B cell (primary cell): ENCODE results near the gene GRK5. TPM values are rescaled to one million over a fixed set of nuclear protein-coding genes. Genes with fewer than 3 reads are reported as not detected.

Experiments
- ATAC-seq: fragments of 200-7000 bp; cut with Tn5 transposase; one replicate; pipeline ENCODE4 v1.10.0; 2021; ENCODE audit warnings: low read depth, mild to moderate bottlenecking, moderate number of reproducible peaks, moderate library complexity
- CTCF ChIA-PET: fragments of 350-600 bp; sonication (Branson Sonifier 250); formaldehyde crosslinking; loops from one replicate; lab custom pipeline; 2021; ENCODE audit warnings: antibody characterized with exemption, inconsistent platforms; lab: Charles Lee
- POLR2A ChIA-PET: fragments of 350-600 bp; sonication (Branson Sonifier 250); formaldehyde crosslinking; loops from one replicate; lab custom pipeline; 2021; ENCODE audit warnings: antibody characterized with exemption; lab: Charles Lee
- DNase-seq: peaks from one replicate; pipeline ENCODE4 v3.0.0; 2013
- H2AFZ ChIP-seq: 2 replicates; pipeline ENCODE4 v1.6.1; 2012; ENCODE audit warnings: mild to moderate bottlenecking, low read depth, low read length; ENCODE audit not compliant: insufficient read depth, poor library complexity, severe bottlenecking
- H3K27ac ChIP-seq, 2 donors: 1 replicate in 1 of 2; 2 replicates in 1 of 2; pipeline ENCODE4 v1.5.1; 2012 to 2013; ENCODE audit warnings: low read length in 2 of 2, mild to moderate bottlenecking in 2 of 2, moderate library complexity in 1 of 2
- H3K27me3 ChIP-seq, 4 experiments: fragments of 200-600 bp in 1 of 4; sonication (generic) in 1 of 4; replicated peaks in 1 of 4; 1 replicate in 2 of 4; 2 replicates in 2 of 4; pipeline versions ENCODE4 v1.6.1 to v1.7.0; 2013 to 2016; ENCODE audit warnings: low read length in 3 of 4, mild to moderate bottlenecking in 2 of 4, mixed read lengths in 1 of 4, moderate library complexity in 1 of 4; ENCODE audit not compliant: insufficient read depth in 4 of 4, control insufficient read depth in 3 of 4; ENCODE audit errors: control extremely low read depth in 1 of 4
- H3K36me3 ChIP-seq, 2 experiments: replicated peaks in 1 of 2; 1 replicate in 1 of 2; 2 replicates in 1 of 2; pipeline versions ENCODE4 v1.6.1 to v1.7.1; 2013; ENCODE audit warnings: low read length in 1 of 2; ENCODE audit not compliant: insufficient read depth in 2 of 2, control insufficient read depth in 1 of 2; ENCODE audit errors: control extremely low read depth in 1 of 2, extremely low read depth in 1 of 2
- H3K4me1 ChIP-seq, 2 donors: fragments of 200-600 bp in 1 of 2; sonication (generic) in 1 of 2; 1 replicate in 1 of 2; 2 replicates in 1 of 2; pipeline versions ENCODE4 v1.5.1 to v1.6.1; 2013 to 2017; ENCODE audit warnings: low read length in 2 of 2; ENCODE audit not compliant: control insufficient read depth in 2 of 2, insufficient read depth in 2 of 2
- H3K4me2 ChIP-seq: replicated peaks from 2 replicates; pipeline ENCODE3; 2012; ENCODE audit warnings: mild to moderate bottlenecking, low read depth, low read length; ENCODE audit not compliant: poor library complexity, severe bottlenecking
- H3K4me3 ChIP-seq, 5 experiments: fragments of 200-600 bp in 1 of 5; sonication (generic) in 1 of 5; 1 replicate in 3 of 5; 2 replicates in 2 of 5; pipeline versions ENCODE4 v1.5.1 to v1.7.0; 2011 to 2016; ENCODE audit warnings: low read length in 4 of 5, mild to moderate bottlenecking in 4 of 5, low read depth in 2 of 5, control low read depth in 1 of 5, moderate library complexity in 1 of 5; ENCODE audit not compliant: insufficient read depth in 1 of 5; ENCODE audit errors: control extremely low read depth in 1 of 5, extremely low read depth in 1 of 5
- H3K79me2 ChIP-seq: fragments of 200-600 bp; sonication (generic); one replicate; pipeline ENCODE4 v1.6.0; 2016; ENCODE audit warnings: low read length; ENCODE audit not compliant: control insufficient read depth, insufficient read depth
- H3K9ac ChIP-seq: fragments of 200-600 bp; sonication (generic); 2 replicates; pipeline ENCODE4 v1.6.1; 2017; ENCODE audit warnings: mild to moderate bottlenecking, low read length, moderate library complexity
- H3K9me3 ChIP-seq, 3 donors: one replicate each; pipeline versions ENCODE4 v1.6.1 to v1.7.1; 2013; ENCODE audit warnings: low read length in 2 of 3; ENCODE audit not compliant: control insufficient read depth in 2 of 3, insufficient read depth in 1 of 3; ENCODE audit errors: control extremely low read depth in 1 of 3
- H4K20me1 ChIP-seq: 2 replicates; pipeline ENCODE4 v1.6.0; 2012; ENCODE audit warnings: mild to moderate bottlenecking, low read length; ENCODE audit not compliant: insufficient read depth, control insufficient read depth, poor library complexity, severe bottlenecking
- H3K27ac Mint-ChIP-seq: one replicate; pipeline ENCODE4 v1.8.0; 2021; ENCODE audit warnings: mixed read lengths
- H3K27me3 Mint-ChIP-seq: one replicate; pipeline ENCODE4 v1.8.0; 2021; ENCODE audit warnings: mixed read lengths
- H3K4me1 Mint-ChIP-seq: one replicate; pipeline ENCODE4 v1.8.0; 2021; ENCODE audit warnings: mixed read lengths
- H3K4me3 Mint-ChIP-seq: one replicate; pipeline ENCODE4 v1.8.0; 2021; ENCODE audit warnings: mixed read lengths
- H3K9me3 Mint-ChIP-seq: one replicate; pipeline ENCODE4 v1.8.0; 2022; ENCODE audit warnings: mixed read lengths; ENCODE audit not compliant: insufficient read depth
- EZH2 ChIP-seq: IDR thresholded peaks from 2 replicates; pipeline ENCODE4 v1.6.1; 2012; ENCODE audit warnings: borderline replicate concordance, low read depth, mild to moderate bottlenecking, moderate library complexity, low read length; ENCODE audit not compliant: insufficient read depth, poor library complexity, severe bottlenecking
- WGBS: methylation state at CpG from one replicate; pipeline ENCODE4 v1.1.5; 2013; ENCODE audit warnings: missing lambda C conversion rate; ENCODE audit not compliant: insufficient coverage; 5-methylcytosine and 5-hydroxymethylcytosine counted together
- intact Hi-C: fragments of 100-400 bp; cut with micrococcal nuclease; formaldehyde crosslinking; loops from one replicate; pipeline ENCODE4 v1.10.0; 2022
- polyA plus RNA-seq: library from polyadenylated mRNA; depleted of rRNA; stranded (reverse); fragments of >200 nt; gene quantifications from 2 replicates; pipeline ENCODE4 v1.2.3, GENCODE V29; 2012
- total RNA-seq, 2 donors: library from RNA; stranded (reverse); fragments of 120-200 nt in 1 of 2; gene quantifications; 1 replicate in 1 of 2; 2 replicates in 1 of 2; pipeline versions ENCODE4 v1.2.3 to v1.2.4, GENCODE V29; 2013 to 2022
- TF ChIP-seq, protein P1 (sequence below): fragments of 200-600 bp; IDR thresholded peaks from one replicate; pipeline ENCODE4 v1.8.0; 2022; ENCODE audit warnings: antibody characterized with exemption, mild to moderate bottlenecking

The GRK5 gene
- total and polyA plus RNA-seq, 2 donors (not counting 1 experiment from before 2014, with no cell fraction given) = 21.9 to 54.8 TPM

DNA sequence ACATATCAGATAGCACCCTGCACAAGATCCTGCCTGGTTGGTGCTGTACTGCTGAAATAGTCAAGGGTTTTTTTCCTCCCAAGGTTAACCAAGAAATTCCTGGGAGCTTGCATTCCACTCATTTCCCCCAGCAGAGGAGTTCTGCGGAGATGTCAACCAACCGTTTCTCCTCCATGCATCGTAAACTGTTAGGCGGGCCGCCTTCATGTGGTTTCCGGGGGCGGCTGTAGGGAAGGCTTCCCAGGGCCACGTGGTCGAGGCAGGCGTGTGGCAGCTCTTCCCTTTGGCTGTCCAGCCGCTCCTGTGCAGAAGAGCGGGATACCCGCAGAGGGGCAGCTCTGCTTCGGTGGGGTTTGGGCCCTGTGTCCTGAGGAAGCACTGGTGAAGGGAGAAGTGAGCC lies 221.4 kb downstream of the GRK5 start:
- H3K4me1 Mint-ChIP-seq = peaks cover 5% of the 10 kb centered on the region
- Histone ChIP-seq H3K4me3 (no peak overlapping the region), H3K4me2 (no peak overlapping the region), H3K79me2 (peaks cover 4% of the 10 kb centered on the region), H2AFZ (no peak overlapping the region), H3K4me1 (no peaks in the 10 kb centered on the region), H4K20me1 (no peaks in the 10 kb centered on the region), H3K9me3 (peaks cover 0 to 10% (median 4%) of the 10 kb centered on the region in 3 donors), H3K27me3 (no peaks in the 10 kb centered on the region), H3K9ac (no peak overlapping the region), H3K27ac (no peak overlapping the region), H3K36me3 (peaks cover 5 to 73% of the 10 kb centered on the region in 2 experiments)
- no peak overlapping the region for H3K27ac Mint-ChIP-seq
- CTCF ChIA-PET = interaction anchor here (1.4 to 1.6 kb wide), 3 partner anchors 10 to 229 kb away, joined by 3 to 9 read pairs (median 4); no protein-coding TSS in a partner anchor
- no peak overlapping the region for H3K4me3 Mint-ChIP-seq
- 58% methylated on average over 12 of the region's 14 CpGs for WGBS
- DNase-seq = no peak
- intact Hi-C loops = no loop called here
- no peak for TF ChIP-seq EZH2
- TF ChIP-seq, protein P1, sequence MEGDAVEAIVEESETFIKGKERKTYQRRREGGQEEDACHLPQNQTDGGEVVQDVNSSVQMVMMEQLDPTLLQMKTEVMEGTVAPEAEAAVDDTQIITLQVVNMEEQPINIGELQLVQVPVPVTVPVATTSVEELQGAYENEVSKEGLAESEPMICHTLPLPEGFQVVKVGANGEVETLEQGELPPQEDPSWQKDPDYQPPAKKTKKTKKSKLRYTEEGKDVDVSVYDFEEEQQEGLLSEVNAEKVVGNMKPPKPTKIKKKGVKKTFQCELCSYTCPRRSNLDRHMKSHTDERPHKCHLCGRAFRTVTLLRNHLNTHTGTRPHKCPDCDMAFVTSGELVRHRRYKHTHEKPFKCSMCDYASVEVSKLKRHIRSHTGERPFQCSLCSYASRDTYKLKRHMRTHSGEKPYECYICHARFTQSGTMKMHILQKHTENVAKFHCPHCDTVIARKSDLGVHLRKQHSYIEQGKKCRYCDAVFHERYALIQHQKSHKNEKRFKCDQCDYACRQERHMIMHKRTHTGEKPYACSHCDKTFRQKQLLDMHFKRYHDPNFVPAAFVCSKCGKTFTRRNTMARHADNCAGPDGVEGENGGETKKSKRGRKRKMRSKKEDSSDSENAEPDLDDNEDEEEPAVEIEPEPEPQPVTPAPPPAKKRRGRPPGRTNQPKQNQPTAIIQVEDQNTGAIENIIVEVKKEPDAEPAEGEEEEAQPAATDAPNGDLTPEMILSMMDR = no peak
- POLR2A ChIA-PET = no interaction called here
- no peaks in the 10 kb centered on the region for H3K27me3 Mint-ChIP-seq
- ATAC-seq = no peak
- no peaks in the 10 kb centered on the region for H3K9me3 Mint-ChIP-seq

GRCh38 chr10:119429771-119430170 lies 222.4 kb downstream of the GRK5 start:
- Histone ChIP-seq H2AFZ (no peak overlapping the region), H3K27ac (no peak overlapping the region), H4K20me1 (no peaks in the 10 kb centered on the region), H3K4me1 (no peaks in the 10 kb centered on the region), H3K9me3 (peaks cover 0 to 16% (median 4%) of the 10 kb centered on the region in 3 donors), H3K79me2 (peaks cover 4% of the 10 kb centered on the region), H3K9ac (no peak overlapping the region), H3K4me2 (no peak overlapping the region), H3K4me3 (no peak overlapping the region), H3K27me3 (no peaks in the 10 kb centered on the region), H3K36me3 (peaks cover 5 to 74% of the 10 kb centered on the region in 2 experiments)
- intact Hi-C loops = no loop called here
- H3K27ac Mint-ChIP-seq = no peak overlapping the region
- no peak for TF ChIP-seq EZH2
- TF ChIP-seq, protein P1 = no peak
- no peak overlapping the region for H3K4me3 Mint-ChIP-seq
- ChIA-PET POLR2A (no interaction called here), CTCF (interaction anchor here (1.4 to 1.6 kb wide), 2 partner anchors 15 to 230 kb away, joined by 4 to 9 read pairs; no protein-coding TSS in a partner anchor)
- H3K4me1 Mint-ChIP-seq = peaks cover 5% of the 10 kb centered on the region
- H3K27me3 Mint-ChIP-seq = no peaks in the 10 kb centered on the region
- ATAC-seq (no peak), DNase-seq (no peak)
- 48% methylated on average over 6 of the region's 8 CpGs for WGBS
- H3K9me3 Mint-ChIP-seq = no peaks in the 10 kb centered on the region
